HEK293 (cell line): ENCODE results near the gene WBP11.

Experiments used
- CTCF ChIA-PET: fragments of 350-600 bp; formaldehyde crosslinking; extraction: SDS; loops from one replicate; lab custom pipeline; 2021; ENCODE audit warnings: antibody characterized with exemption; lab: Yijun Ruan, JAX
- POLR2A ChIA-PET: fragments of 300-600 bp; formaldehyde crosslinking; extraction: SDS; loops from one replicate; lab custom pipeline; 2020; ENCODE audit warnings: antibody characterized with exemption, inconsistent platforms; lab: Yijun Ruan, JAX
- H3K27ac ChIP-seq: fragments of 200-500 bp; sonication (Bioruptor generic); 2 replicates; pipeline ENCODE4 v1.5.1; 2014; ENCODE audit warnings: low read depth, low read length, control low read depth, inconsistent platforms; ENCODE audit errors: extremely low read depth
- H3K36me3 ChIP-seq, 2 experiments: fragments of 200-500 bp in 1 of 2; sonication (Bioruptor generic) in 1 of 2; 1 replicate in 1 of 2; 2 replicates in 1 of 2; pipeline ENCODE4 v1.5.1; 2014 to 2017; ENCODE audit warnings: inconsistent platforms in 2 of 2, low read length in 2 of 2; ENCODE audit not compliant: control insufficient read depth in 2 of 2, insufficient read depth in 1 of 2
- H3K4me1 ChIP-seq: fragments of 200-500 bp; sonication (Bioruptor generic); 2 replicates; pipeline ENCODE4 v1.5.1; 2014; ENCODE audit warnings: mild to moderate bottlenecking, low read length, inconsistent platforms; ENCODE audit not compliant: control insufficient read depth, insufficient read depth
- H3K4me3 ChIP-seq: 2 replicates; pipeline ENCODE4 v1.5.1; 2011; ENCODE audit warnings: low read depth, mild to moderate bottlenecking, control low read depth, low read length, moderate library complexity
- H3K9me3 ChIP-seq: fragments of 200-500 bp; sonication (Bioruptor generic); 2 replicates; pipeline ENCODE4 v1.5.1; 2014; ENCODE audit warnings: low read depth, low read length, inconsistent platforms; ENCODE audit not compliant: control insufficient read depth, insufficient read depth
- GLI2 ChIP-seq: fragments of 450-650 bp; formaldehyde crosslinking; IDR thresholded peaks from 2 replicates; pipeline ENCODE4; 2017; ENCODE audit warnings: missing biosample characterization, missing genetic modification characterization, low read depth, borderline replicate concordance
- HOXA7 ChIP-seq: sonication (generic); formaldehyde crosslinking; IDR thresholded peaks from 2 replicates; pipeline ENCODE4 v1.8.1; 2022; ENCODE audit warnings: missing genetic modification reagents, borderline replicate concordance
- KLF8 ChIP-seq: fragments of 450-650 bp; formaldehyde crosslinking; IDR thresholded peaks from 2 replicates; pipeline ENCODE4 v1.5.1; 2016; ENCODE audit warnings: missing biosample characterization, missing genetic modification characterization
- TRIM28 ChIP-seq: IDR thresholded peaks from 2 replicates; pipeline ENCODE4 v1.6.1; 2011; ENCODE audit warnings: low read length, control low read depth, borderline replicate concordance
- ZBTB11 ChIP-seq: fragments of 450-650 bp; formaldehyde crosslinking; conservative IDR thresholded peaks from 2 replicates; pipeline ENCODE4 v1.5.1; 2016; ENCODE audit warnings: low read depth, missing biosample characterization, missing genetic modification characterization
- ZNF350 ChIP-seq: fragments of 450-650 bp; formaldehyde crosslinking; IDR thresholded peaks from 2 replicates; pipeline ENCODE4 v1.5.0; 2017; ENCODE audit warnings: missing biosample characterization, mild to moderate bottlenecking, missing genetic modification characterization
- ZNF362 ChIP-seq: fragments of 450-650 bp; formaldehyde crosslinking; IDR thresholded peaks from 2 replicates; pipeline ENCODE4 v1.5.1; 2016; ENCODE audit warnings: missing biosample characterization, missing genetic modification characterization
- ZNF391 ChIP-seq: fragments of 450-650 bp; formaldehyde crosslinking; IDR thresholded peaks from 2 replicates; pipeline ENCODE4 v1.5.1; 2016; ENCODE audit warnings: low read depth, missing biosample characterization, missing genetic modification characterization, borderline replicate concordance
- ZNF416 ChIP-seq: fragments of 450-650 bp; formaldehyde crosslinking; IDR thresholded peaks from 2 replicates; pipeline ENCODE4 v1.5.1; 2016; ENCODE audit warnings: missing biosample characterization, missing genetic modification characterization
- ZNF561 ChIP-seq: fragments of 450-650 bp; IDR thresholded peaks from 2 replicates; pipeline ENCODE4 v1.5.1; 2018; ENCODE audit warnings: missing biosample characterization, missing genetic modification characterization, borderline replicate concordance
- ZNF629 ChIP-seq: fragments of 450-650 bp; formaldehyde crosslinking; IDR thresholded peaks from 2 replicates; pipeline ENCODE4 v1.5.1; 2017; ENCODE audit warnings: missing biosample characterization, missing genetic modification characterization
- ZNF670 ChIP-seq: fragments of 450-650 bp; formaldehyde crosslinking; IDR thresholded peaks from 2 replicates; pipeline ENCODE4 v1.5.1; 2016; ENCODE audit warnings: missing biosample characterization, missing genetic modification characterization, low read depth
- ZNF747 ChIP-seq: fragments of 450-650 bp; formaldehyde crosslinking; IDR thresholded peaks from 2 replicates; pipeline ENCODE4 v1.5.1; 2016; ENCODE audit warnings: missing biosample characterization, missing genetic modification characterization
- ZSCAN4 ChIP-seq: fragments of 450-650 bp; formaldehyde crosslinking; IDR thresholded peaks from 2 replicates; pipeline ENCODE4 v1.5.1; 2017; ENCODE audit warnings: missing biosample characterization, missing genetic modification characterization
- TF ChIP-seq, protein P1 (sequence below): fragments of 450-650 bp; formaldehyde crosslinking; IDR thresholded peaks from 2 replicates; pipeline ENCODE4 v1.5.1; 2016; ENCODE audit warnings: missing biosample characterization, missing genetic modification characterization

Gene WBP11

DNA sequence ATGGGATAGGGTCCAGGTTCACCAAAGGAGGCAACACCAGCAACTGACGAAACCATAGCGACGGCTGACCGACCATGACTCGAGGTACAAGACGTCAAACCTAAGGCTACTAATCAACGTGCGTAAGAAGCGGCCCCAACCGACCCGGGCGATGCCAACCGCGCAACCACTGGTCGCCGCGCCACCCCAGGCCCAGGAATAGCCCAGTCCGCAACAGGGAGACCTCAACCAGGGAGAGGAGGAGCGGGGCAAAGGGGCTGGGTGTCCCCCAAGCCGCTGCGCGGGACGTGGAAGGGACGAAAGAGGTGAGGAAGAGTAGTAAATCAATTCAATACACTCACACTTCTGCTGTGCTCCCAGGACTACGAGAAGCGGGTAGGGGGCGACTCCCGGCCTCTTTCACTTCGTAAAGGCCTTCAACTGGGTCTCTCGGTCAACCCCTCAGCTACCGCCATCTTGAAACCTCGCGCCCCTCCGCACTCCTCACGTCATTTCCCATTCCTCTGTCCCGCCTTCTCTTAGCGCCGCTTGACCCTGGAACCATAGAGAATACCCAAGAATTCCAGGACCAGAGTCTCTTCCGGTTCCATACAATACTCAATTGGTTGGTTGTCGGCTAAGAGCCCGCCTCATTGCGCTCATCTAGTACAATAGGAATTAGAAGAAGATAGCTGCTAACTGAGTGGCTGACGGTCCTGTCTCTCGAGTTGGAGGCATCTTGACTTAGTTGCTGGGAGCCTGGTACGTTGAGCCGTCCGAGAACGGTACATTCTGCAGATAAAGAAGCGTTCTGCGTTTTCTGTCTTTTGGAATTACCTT, at the start of gene WBP11, which contains the start of gene C12orf60 (continued):
- peak; percentile 70 for TF ChIP-seq ZNF629 (tag by site-specific recombination)
- no peak for TF ChIP-seq HOXA7 (CRISPR knock-in tag)
- no peak for TF ChIP-seq ZNF747
- TF ChIP-seq ZNF391 (tag by site-specific recombination): 0 out of 2 replicates have a peak, but pooled peaks have one; percentile 66
- TF ChIP-seq, protein P1, sequence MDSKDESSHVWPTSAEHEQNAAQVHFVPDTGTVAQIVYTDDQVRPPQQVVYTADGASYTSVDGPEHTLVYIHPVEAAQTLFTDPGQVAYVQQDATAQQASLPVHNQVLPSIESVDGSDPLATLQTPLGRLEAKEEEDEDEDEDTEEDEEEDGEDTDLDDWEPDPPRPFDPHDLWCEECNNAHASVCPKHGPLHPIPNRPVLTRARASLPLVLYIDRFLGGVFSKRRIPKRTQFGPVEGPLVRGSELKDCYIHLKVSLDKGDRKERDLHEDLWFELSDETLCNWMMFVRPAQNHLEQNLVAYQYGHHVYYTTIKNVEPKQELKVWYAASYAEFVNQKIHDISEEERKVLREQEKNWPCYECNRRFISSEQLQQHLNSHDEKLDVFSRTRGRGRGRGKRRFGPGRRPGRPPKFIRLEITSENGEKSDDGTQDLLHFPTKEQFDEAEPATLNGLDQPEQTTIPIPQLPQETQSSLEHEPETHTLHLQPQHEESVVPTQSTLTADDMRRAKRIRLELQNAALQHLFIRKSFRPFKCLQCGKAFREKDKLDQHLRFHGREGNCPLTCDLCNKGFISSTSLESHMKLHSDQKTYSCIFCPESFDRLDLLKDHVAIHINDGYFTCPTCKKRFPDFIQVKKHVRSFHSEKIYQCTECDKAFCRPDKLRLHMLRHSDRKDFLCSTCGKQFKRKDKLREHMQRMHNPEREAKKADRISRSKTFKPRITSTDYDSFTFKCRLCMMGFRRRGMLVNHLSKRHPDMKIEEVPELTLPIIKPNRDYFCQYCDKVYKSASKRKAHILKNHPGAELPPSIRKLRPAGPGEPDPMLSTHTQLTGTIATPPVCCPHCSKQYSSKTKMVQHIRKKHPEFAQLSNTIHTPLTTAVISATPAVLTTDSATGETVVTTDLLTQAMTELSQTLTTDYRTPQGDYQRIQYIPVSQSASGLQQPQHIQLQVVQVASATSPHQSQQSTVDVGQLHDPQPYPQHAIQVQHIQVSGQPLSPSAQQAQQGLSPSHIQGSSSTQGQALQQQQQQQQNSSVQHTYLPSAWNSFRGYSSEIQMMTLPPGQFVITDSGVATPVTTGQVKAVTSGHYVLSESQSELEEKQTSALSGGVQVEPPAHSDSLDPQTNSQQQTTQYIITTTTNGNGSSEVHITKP (tag by site-specific recombination): peak; percentile 93
- TF ChIP-seq ZBTB11 (tag by site-specific recombination): peak; percentile 63
- TF ChIP-seq ZNF362 (tag by site-specific recombination): no peak

- no peaks in the 10 kb centered on the region for H3K36me3 ChIP-seq
- ChIA-PET CTCF (interaction anchor here (1.1 kb wide), 1 partner anchor 144 kb away, joined by 3 read pairs; no protein-coding TSS in a partner anchor), POLR2A (no interaction called here)
- TF ChIP-seq ZNF416 (tag by site-specific recombination) (no peak), GLI2 (no peak)
- H3K27ac ChIP-seq: no peak overlapping the region
- no peaks in the 10 kb centered on the region for H3K9me3 ChIP-seq
- H3K4me3 ChIP-seq: no peak overlapping the region
- peaks cover 5% of the 10 kb centered on the region; the same call in 1 of the 2 replicates for H3K4me1 ChIP-seq
These were observed 49.6 kb upstream of the WBP11 start for GRCh38 chr12:14852880-14853279.

DNA sequence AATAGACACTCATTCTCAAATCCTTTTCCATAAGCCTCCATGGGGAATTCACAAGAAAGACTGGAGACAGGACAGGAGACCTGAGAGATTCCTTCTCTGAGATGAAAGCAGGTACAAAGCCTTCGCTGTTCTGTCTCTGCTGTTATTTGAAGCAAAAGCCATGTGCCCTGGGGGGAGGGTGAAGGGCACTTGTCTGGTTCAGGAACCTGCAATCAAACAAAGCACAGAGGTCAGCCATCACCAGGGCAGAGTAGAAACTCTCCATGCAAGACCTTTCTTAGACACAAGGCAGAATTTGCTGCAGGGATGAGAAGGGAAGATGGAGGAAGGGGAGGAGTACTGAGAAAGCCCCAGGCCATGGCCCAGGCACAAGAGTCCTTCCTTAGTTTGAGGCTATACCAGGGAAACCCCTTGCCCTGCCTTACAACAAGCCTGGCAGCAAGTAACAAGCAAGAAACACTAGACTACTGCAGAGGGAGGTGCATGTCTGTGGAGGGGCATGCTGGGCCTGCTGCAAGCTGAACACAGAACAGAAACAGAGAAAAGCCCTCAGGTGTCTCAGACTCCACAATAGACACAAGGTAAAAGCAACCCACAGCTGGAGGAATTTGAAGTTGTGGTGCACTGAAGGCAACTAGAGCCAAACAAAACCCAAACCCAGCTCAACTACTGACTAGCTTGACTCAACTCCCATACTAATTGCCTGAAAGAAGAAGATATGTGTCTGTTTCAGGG, 47.8 kb upstream of the WBP11 start:
- CTCF ChIA-PET: interaction anchor here (0.7 kb wide), 1 partner anchor 114 kb away, joined by 3 read pairs; no protein-coding TSS in a partner anchor
- POLR2A ChIA-PET: no interaction called here
- no peak overlapping the region for H3K27ac ChIP-seq
- H3K4me3 ChIP-seq: no peak overlapping the region
- no peaks in the 10 kb centered on the region for H3K9me3 ChIP-seq
- no peaks in the 10 kb centered on the region for H3K36me3 ChIP-seq
- TF ChIP-seq ZNF561 (tag by site-specific recombination) (no peak), TRIM28 (no peak), ZNF670 (tag by site-specific recombination) (no peak), KLF8 (no peak), ZNF350 (tag by site-specific recombination) (no peak), ZSCAN4 (no peak)
- peaks cover 5% of the 10 kb centered on the region; the same call in 1 of the 2 replicates for H3K4me1 ChIP-seq
